HG03520 (cell line): Measurements from ENCODE around the gene EPC1.
"Not testable (repeated sequence)": the region's sequence is repeated elsewhere in the genome, so short reads cannot be mapped to it uniquely, and the experiment has no call there.

Source experiments
- ATAC-seq: cut with Tn5 transposase; IDR thresholded peaks from one replicate; pipeline ENCODE4 v1.9.1; 2021; ENCODE audit warnings: mild to moderate bottlenecking, moderate library complexity; ENCODE audit not compliant: unreplicated experiment

EPC1 gene

GRCh38 chr10:32373031-32373430, 26.1 kb upstream of the EPC1 start:
- no peak for ATAC-seq

DNA sequence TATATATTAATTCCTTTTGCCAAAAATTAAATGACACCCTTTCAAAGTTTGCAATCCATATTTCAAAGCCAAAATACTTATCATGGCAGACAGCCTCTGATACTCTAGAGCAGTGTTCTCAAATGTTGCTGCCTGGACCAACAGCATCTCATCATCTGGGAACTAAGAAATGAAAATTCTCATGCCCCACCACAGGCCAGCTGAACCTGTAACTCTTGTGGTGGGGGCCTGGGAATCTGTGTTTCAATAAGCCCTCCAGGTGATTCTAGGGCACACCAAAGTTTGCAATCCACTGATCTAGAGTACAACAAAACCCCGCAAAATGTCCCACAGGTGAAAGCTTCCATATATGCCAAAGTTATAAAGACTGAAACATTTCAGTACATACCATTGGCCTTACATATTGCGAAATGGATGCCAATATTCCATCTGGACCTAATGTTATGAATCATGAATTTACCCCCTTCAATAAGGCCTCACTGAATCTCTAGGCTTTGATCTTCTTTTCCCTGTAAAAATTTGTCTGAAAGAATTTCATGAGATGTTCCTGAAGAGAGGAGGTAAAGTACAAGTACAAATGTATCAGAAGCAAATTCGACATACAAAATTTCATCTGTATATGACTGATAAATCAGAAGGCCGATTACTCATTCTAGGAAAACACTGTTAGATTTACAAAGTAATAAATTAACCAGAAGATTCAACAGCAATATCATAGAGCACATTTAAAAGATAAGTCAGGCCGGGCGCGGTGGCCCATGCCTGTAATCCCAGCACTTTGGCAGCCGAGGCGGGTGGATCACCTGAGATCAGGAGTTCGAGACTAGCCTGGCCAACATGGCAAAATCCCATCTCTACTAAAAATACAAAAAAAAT, 25.3 kb upstream of the EPC1 start:
- no peak for ATAC-seq

GRCh38 chr10:32371101-32371500, 24.1 kb upstream of the EPC1 start:
- no peak for ATAC-seq

GRCh38 chr10:32367793-32368453, 21.0 kb upstream of the EPC1 start:
- no peak for ATAC-seq

- ATAC-seq = no peak
These were observed 19.6 kb upstream of the EPC1 start for GRCh38 chr10:32366588-32366987.

GRCh38 chr10:32366111-32366510, 19.2 kb upstream of the EPC1 start:
- no peak for ATAC-seq

DNA sequence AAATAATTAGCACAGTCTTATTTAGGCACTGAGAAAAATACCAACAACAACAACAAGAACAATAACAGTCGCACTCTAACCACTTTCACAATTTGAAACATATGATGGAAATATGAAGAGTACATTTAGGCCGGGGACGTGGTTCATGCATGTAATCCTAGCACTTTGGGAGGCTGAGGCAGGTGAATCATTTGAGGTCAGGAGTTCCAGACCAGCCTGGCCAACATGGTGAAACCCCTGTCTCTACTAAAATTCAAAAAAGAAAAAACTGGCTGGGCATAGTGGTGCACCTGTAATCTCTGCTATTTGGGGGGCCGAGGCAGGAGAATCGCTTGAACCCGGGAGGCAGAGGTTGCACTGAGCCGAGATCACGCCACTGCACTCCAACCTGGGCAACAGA, 18.4 kb upstream of the EPC1 start:
- not testable (repeated sequence) for ATAC-seq

DNA sequence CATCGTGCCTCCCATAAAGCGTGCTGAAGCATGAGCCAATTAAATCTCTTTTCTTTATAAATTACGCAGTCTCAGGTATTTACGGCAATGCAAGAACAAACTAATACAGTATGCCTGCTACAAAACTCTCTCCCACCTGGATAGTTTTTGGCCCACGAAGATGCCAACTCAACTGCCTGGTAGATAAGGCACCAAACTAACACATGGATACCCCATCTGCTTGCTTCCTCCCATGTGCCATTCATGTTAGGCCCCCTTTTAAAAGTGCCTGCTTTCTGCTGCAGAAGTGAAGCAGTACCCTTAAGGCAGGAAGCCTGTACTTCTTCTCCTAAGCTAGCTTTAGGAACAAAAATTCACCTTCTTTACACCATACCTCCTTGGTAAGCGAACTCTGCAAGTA, 15.6 kb upstream of the EPC1 start:
- no peak for ATAC-seq

- no peak for ATAC-seq
These were observed 13.9 kb upstream of the EPC1 start for GRCh38 chr10:32360884-32361283.

GRCh38 chr10:32360241-32360640, 13.3 kb upstream of the EPC1 start:
- ATAC-seq = no peak

DNA sequence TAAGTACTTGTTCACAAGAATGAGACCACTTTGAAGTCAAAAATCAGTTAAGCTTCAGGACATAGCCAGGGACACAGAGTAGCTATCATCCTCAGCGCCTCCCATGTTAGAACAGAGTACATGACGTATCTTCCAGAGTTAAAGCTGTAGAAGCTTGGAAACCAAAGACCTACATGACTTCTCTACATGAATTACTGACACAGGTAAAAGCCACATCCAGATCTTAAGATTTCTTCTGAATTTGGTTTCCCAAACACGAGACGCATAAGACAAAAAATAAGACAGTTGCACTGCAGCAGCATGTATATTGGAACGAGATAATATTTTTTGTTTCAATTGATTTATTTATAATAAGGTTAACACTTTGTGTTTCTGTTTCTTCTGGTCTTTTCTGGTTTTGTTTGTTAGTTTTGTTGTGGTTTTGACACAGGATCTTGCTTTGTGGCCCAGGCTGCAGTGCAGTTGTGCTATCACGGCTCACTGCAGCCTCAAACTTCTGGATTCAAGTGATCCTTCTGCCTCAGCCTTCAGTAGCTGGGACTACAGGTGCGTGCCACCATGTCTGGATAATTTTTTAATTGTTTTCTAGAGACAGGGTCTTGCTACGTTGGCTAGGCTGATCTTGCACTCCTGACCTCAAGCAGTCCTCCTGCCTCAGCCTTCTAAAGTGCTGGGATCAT, 10.2 kb upstream of the EPC1 start:
- ATAC-seq = no peak

GRCh38 chr10:32354690-32355089, 7.7 kb upstream of the EPC1 start:
- ATAC-seq = not testable (repeated sequence)

- ATAC-seq = no peak
These were observed 3.9 kb upstream of the EPC1 start for GRCh38 chr10:32350811-32351350.

- no peak for ATAC-seq
These were observed 3.2 kb upstream of the EPC1 start for GRCh38 chr10:32349968-32350738.

DNA sequence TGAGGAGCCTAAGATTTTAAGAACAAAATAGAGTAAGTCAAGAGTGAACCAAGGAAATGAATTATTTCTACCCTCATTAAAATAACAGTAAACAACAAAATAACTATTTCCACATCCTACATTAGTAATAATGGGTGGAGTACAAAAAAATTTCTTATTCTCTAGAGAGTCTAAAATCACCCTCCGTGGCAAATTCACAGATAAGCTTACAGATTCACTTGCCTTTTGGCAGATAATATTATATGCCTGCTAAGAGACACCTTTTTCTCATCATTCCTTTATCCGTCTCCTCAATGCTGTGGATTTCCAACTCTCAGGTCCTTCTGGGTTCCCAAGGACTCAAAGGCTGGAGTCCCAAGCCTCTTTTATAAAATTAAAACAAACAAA, 2.2 kb upstream of the EPC1 start:
- ATAC-seq = no peak

- ATAC-seq = no peak
These were observed 1.6 kb upstream of the EPC1 start for GRCh38 chr10:32348297-32349198.

DNA sequence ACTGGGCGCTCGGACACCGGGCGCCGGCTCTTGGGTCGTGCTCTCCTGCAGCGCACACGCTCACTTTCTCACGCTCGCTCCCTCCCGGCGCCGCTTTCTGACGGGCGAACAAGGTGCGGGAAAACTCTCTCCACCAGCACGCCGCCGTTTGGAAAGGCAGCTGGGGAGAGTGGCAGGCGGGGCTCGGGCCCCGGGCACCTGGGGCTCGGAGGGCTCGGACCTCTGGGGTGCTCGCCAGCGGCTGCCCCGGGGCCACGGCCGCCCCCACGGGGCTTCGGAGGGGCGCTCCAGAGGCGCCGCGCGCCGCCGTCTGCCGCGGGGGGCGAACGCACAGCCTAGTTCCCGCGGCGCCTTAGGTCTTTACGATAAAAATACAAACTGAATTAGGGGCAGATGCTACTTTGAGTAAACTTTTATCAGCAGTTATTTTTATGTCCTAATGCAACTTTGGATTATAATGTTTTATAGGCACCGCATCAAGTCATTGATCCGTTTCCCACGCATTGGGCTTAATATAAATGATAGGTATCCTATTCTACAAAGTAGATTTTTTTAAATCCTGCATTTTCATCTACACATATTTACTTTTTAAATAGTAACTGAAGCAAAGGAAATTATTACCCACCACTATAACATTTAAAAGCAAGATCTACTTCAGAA, 535 bp upstream of the EPC1 start:
- peak; percentile 14 for ATAC-seq

- ATAC-seq = peak; percentile 71
These were observed 816 bp downstream of the EPC1 start for GRCh38 chr10:32346134-32346550.

GRCh38 chr10:32341596-32341995, 5.4 kb downstream of the EPC1 start:
- ATAC-seq = no peak
